Measurements from ENCODE around the gene MIPEP. TPM values are rescaled to one million over a fixed set of nuclear protein-coding genes. Genes with fewer than 3 reads are reported as not detected.

Gene MIPEP
- 10 to 100 TPM in 1 of 2 donors, 1 to 10 TPM in 1; 4.0 to 14.6 TPM for total RNA-seq

DNA sequence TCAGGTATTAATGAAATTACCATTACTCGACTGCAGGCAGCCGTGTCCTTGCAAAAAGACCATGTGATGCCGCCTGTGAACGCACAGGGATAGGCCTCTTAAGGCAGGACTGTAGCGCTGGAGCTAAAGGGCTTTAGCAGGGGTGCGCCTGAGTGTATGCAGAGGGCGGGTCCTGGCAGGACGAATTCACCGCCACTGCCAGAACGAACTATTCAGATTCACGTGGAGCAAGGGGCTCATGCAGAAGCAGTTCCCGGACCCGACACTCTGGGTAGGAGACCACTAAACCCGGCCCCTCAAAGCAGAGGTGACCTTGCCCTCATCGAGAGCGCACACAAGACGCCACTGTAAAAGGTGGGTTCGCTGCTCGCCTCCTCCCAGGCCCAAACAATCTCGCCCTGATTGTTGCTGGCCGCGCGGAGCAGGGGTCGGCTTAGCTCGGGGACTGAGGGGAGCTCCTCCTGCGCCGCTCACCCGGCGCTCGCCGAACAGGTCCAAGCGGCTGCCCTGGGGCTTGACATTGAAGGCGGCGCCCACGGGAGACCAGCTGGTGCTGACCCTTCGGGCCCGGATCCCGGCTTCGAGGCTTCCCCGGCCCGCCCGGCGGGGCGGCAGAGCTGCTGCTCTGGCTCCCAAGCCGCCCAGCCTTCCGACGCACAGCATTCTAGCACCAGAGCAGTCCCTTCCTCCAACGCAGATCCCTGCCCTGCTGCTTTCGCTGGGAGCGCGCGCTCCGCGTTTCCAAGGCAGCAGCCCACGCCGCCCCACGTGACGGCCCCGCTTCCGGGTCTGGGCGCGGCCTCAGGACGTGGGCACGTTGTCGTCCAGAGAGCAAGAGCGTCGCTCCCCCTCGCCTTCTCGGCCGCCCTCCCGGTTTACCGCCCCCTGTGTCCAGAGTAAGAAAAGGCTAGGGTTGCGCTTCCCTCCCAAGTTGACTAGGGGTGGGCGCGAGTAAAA is at the start of gene MIPEP:
Gene MIPEP (minus strand): TSS at position 743 of the 957 bp plus-strand sequence. CDS start 80 bp downstream, at position 663.
- Mint-ChIP-seq H3K27me3 (no peaks in the 10 kb centered on the region), H3K4me3 (peak within 1 kb of the TSS; percentile 83), H3K27ac (peak within 1 kb of the TSS; percentile 73), H3K4me1 (peaks cover 19% of the 10 kb centered on the region), H3K9me3 (no peaks in the 10 kb centered on the region), H3K36me3 (ENCODE audit: low read depth) (peaks cover 12% of the 10 kb centered on the region)
- peak; percentile 96 for ATAC-seq (replicated peaks)

DNA sequence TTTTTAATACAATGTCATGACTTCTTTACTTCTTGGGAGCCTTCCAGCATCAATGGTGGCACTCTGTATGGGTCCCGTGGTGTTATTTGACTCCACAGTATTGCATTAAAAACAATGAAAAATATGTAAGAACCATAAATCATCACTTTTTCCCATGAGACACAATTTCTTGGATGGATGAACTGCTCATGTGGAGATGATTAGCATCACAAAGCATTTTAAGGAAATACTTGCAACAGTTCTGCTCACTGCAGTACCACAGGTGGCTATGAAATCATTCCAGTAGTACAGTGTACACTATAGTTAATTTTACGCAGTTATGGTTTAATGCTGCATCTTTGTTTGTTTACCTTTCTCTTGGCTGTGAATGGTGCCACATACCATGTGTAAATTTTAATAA is 45.3 kb upstream of the MIPEP start:
- Mint-ChIP-seq H3K27ac (no peak overlapping the region), H3K4me3 (no peak overlapping the region), H3K36me3 (ENCODE audit: low read depth) (no peaks in the 10 kb centered on the region), H3K27me3 (peaks cover 40% of the 10 kb centered on the region), H3K9me3 (no peaks in the 10 kb centered on the region), H3K4me1 (no peaks in the 10 kb centered on the region)
- ATAC-seq (replicated peaks), result no peak

DNA sequence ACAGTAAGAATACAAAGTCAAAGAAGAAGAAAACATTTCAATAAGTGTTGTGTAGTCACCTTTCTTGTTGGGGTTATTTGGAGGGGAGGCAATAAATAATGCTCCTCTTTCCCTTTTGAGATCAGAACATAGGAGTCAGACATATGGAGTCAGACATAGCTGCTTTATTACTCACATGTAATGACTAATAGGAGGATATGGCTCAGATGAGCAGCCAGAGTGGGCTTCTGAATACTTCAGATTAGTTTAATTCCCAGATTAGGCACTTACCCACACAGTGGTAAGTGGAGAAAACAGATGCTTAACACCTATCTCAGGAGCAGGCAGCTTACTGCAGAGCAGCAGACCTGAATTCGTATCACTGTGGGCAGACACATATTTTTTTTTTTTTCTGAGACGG is 39.8 kb upstream of the MIPEP start:
- H3K4me1 Mint-ChIP-seq, result no peaks in the 10 kb centered on the region

DNA sequence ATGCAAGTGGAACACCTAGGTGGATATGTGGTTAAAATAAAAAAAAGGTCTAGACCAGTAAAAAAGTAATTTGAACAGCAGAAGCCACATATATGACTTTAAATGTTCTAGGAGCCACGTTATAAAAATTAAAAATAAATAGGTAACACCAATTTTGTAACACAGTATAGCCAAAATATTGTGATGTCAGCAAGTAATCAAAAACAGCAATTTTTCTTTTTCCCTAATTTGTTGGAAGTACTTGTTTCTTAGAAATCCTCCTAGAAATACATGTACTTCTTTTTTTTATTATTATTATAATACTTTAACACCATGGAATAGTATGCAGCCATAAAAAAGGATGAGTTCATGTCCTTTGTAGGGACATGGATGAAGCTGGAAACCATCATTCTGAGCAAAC is 33.8 kb upstream of the MIPEP start:
- Mint-ChIP-seq H3K27ac (no peak overlapping the region), H3K36me3 (ENCODE audit: low read depth) (no peaks in the 10 kb centered on the region), H3K4me3 (no peak overlapping the region), H3K4me1 (no peaks in the 10 kb centered on the region), H3K27me3 (peaks cover 9% of the 10 kb centered on the region), H3K9me3 (no peaks in the 10 kb centered on the region)
- ATAC-seq (replicated peaks), result no peak

More for the DNA sequence above, 39.8 kb upstream of the MIPEP start:
- no peaks in the 10 kb centered on the region for H3K9me3 Mint-ChIP-seq
- no peaks in the 10 kb centered on the region for H3K36me3 Mint-ChIP-seq (ENCODE audit: low read depth)
- H3K4me3 Mint-ChIP-seq, result no peak overlapping the region
- peaks cover 14% of the 10 kb centered on the region for H3K27me3 Mint-ChIP-seq
- peak; percentile 54 for ATAC-seq (replicated peaks)
- no peak overlapping the region for H3K27ac Mint-ChIP-seq

DNA sequence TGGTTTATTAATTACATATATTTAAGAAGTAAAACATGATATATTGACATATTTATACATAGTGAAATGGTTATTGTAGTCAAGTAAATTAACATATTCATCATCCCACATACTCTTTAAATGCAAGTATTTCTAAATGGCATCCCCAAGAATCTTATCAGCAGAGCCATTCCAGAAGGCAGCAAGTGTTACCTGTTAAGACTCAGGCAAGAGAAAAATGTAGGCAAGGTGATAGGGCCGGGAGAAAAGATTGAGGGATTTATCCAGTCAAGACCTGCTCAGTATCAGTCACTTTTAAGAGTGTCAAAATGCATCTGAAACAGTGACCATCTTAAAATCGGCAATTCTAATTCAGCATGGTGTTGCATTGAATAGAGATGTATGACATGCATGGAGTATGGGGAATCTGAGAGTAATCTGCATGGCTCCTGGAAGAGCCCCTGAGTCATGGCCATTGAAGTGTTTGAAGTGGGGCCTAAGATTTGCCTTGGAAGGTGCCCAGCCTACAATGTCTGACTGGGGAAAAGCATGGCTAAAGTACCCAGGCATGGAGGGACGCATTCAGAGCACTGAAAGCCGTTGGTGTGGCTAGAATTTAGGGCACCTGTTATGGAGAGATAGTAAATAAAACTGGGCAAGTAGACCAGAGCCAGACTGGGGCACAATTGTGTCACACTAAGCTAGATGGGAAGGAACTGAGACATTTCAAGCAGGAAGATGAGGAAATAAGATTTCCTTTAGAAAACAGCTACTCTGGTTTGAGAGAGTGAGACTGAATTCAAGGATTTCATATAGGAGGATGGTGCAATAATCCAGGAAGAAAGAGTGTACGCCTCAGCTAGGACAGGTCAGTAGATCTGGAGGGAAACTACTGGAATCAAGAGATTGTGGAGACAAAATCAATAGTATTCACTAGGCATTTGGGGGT is 33.1 kb upstream of the MIPEP start:
- Mint-ChIP-seq H3K4me1 (no peaks in the 10 kb centered on the region), H3K36me3 (ENCODE audit: low read depth) (no peaks in the 10 kb centered on the region), H3K27me3 (peaks cover 16% of the 10 kb centered on the region), H3K4me3 (no peak overlapping the region), H3K27ac (no peak overlapping the region), H3K9me3 (no peaks in the 10 kb centered on the region)
- ATAC-seq (replicated peaks), result no peak

DNA sequence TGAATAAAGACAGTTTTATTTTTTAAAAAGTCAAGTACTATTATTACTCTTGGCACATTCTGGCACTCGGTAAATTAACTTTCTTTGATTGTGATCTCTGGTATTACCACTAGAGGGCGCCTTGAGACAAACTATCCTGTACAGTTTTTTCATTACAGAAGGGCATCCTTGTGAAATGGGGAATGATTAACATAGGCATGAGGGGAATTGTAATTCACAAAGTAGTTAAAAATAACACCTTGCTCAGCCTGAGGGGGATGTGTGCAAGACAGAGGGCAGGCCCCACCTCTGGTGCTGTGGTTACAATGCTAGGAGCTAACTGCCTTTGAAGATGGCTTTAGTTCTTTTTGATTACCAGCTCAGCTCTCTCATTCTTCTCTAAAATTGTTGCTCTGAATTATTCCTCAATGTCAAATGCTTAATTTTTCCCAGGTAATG is 32.3 kb upstream of the MIPEP start:
- H3K4me1 Mint-ChIP-seq, result no peaks in the 10 kb centered on the region
- H3K9me3 Mint-ChIP-seq, result no peaks in the 10 kb centered on the region
- H3K27ac Mint-ChIP-seq, result no peak overlapping the region
- no peaks in the 10 kb centered on the region for H3K36me3 Mint-ChIP-seq (ENCODE audit: low read depth)
- H3K27me3 Mint-ChIP-seq, result peaks cover 19% of the 10 kb centered on the region
- no peak overlapping the region for H3K4me3 Mint-ChIP-seq
- peak; percentile 40 for ATAC-seq (replicated peaks)

DNA sequence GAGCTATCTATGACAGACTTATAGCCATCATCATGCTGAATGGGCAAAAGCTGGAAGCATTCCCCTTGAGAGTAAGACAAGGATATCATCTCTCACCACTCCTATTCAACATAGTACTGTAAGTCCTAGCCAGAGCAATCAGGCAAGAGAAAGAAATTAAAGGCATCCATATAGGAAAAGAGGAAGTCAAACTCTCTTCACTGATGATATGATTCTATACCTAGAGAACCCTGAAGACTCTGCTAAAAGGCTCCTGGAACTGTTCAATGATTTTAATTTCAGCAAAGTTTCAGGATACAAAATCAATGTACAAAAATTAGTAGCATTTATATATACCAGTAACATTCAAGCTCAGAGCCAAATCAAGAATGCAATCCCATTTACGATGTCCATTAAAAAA is 29.8 kb upstream of the MIPEP start:
- Mint-ChIP-seq H3K27me3 (peaks cover 24% of the 10 kb centered on the region), H3K4me1 (no peaks in the 10 kb centered on the region), H3K9me3 (no peaks in the 10 kb centered on the region), H3K36me3 (ENCODE audit: low read depth) (no peaks in the 10 kb centered on the region), H3K4me3 (no peak overlapping the region), H3K27ac (no peak overlapping the region)
- no peak for ATAC-seq (replicated peaks)

DNA sequence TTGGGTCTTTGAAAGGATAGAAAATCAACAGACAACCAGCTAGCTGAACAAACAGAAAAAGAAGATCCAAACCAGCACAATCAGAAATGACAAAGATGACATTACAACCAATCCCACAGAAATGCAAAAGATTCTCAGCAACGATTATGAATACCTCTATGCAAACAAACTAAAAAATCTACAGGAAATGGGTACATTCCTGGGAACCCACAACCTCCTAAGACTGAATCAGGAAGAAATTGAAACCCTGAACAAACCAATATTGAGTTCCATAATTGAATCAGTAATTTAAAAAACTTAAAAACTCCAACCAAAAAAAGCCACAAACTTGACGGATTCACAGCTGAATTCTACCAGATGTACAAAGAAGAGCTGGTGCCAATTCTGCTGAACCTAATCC is 29.0 kb upstream of the MIPEP start:
- Mint-ChIP-seq H3K27me3 (peaks cover 24% of the 10 kb centered on the region), H3K4me1 (no peaks in the 10 kb centered on the region), H3K36me3 (ENCODE audit: low read depth) (no peaks in the 10 kb centered on the region), H3K9me3 (no peaks in the 10 kb centered on the region), H3K27ac (no peak overlapping the region), H3K4me3 (no peak overlapping the region)
- ATAC-seq (replicated peaks), result no peak

DNA sequence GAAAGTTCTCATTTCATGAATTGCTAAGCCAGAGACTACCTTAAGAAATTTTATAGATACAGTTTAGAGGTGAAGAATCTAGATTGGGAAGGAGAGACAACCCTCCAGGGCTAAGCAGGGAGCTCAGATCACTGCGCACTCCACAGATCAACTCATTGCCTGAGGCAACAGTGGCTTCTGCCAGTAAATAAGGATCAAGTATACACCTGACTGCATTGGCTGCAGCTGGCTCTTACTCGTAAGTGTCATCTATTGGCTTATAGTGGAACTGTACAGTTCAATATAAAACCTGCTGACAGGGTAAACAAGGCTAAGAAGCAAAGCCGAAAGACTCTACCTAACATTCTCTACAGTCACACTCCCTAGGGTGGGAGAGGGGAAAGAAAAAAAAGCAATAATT is 26.1 kb upstream of the MIPEP start:
- H3K27ac Mint-ChIP-seq, result no peak overlapping the region

DNA sequence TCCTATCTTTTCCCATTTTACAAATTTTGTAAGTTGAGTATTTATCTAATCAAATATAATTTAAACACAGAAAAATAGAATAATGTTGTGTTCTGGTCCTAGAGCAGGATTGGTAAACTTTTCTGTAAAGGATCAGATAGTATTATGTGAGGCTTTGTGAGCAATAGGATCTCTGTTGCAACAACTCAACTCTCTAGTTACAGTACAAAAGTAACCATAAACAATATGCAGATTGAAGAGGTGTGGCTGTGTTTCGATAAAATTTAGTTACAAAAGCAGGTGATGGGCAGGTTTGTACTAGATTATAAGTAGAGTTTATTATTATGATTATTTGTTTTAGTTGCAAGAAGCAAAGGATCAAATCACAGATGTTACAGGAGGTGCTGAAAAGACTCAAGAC is 23.3 kb upstream of the MIPEP start:
- no peak for ATAC-seq (replicated peaks)
- peaks cover 28% of the 10 kb centered on the region for H3K27me3 Mint-ChIP-seq

More for the DNA sequence above, 26.1 kb upstream of the MIPEP start:
- ATAC-seq (replicated peaks), result no peak
- Mint-ChIP-seq H3K27me3 (peaks cover 36% of the 10 kb centered on the region), H3K9me3 (no peaks in the 10 kb centered on the region), H3K4me1 (peaks cover 6% of the 10 kb centered on the region), H3K36me3 (ENCODE audit: low read depth) (no peaks in the 10 kb centered on the region), H3K4me3 (no peak overlapping the region)

DNA sequence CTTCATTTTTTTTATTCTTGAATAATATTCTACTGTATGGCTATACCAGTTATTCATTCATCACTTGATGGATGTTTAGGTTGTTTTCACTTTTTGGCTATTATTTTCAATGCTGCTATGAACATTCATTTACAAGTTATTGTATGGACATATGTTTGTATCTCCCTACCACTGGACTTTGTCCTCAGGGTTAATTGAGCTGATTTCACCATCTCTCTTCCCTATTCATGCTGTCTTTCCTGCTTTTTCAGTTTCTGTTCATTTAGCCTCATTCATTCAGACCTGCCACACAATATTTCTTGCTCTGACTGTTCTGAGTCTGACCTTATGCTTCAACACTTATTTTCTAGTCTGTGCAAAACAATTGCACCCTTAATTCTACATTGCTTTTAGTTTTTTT is 20.4 kb upstream of the MIPEP start:
- Mint-ChIP-seq H3K4me3 (no peak overlapping the region), H3K27me3 (peaks cover 30% of the 10 kb centered on the region), H3K4me1 (peaks cover 6% of the 10 kb centered on the region), H3K27ac (no peak overlapping the region), H3K9me3 (no peaks in the 10 kb centered on the region), H3K36me3 (ENCODE audit: low read depth) (no peaks in the 10 kb centered on the region)
- ATAC-seq (replicated peaks), result no peak

More for the DNA sequence above, 23.3 kb upstream of the MIPEP start:
- Mint-ChIP-seq H3K36me3 (ENCODE audit: low read depth) (no peaks in the 10 kb centered on the region), H3K4me1 (peaks cover 6% of the 10 kb centered on the region), H3K4me3 (no peak overlapping the region), H3K27ac (no peak overlapping the region), H3K9me3 (no peaks in the 10 kb centered on the region)

DNA sequence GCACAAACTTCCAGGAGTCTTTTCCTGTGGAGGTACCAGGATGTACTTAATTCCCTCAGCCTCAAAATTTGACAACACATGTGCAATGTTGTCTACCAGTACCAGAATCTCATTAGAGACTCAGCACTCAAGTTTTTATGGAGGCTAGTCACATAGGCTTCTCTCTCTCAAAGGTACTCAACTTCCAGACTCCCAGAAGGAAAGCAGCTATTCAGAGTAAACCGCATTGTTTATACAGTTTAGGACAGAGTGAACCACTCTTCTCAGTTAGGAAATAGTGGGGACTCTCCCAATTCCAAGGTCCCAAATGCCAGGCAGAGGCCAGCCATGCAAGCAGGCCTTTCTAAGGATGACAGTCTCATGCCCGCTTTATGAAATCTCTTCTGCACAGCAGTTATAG is 16.6 kb upstream of the MIPEP start:
- Mint-ChIP-seq H3K4me3 (no peak overlapping the region), H3K4me1 (no peaks in the 10 kb centered on the region), H3K27me3 (peaks cover 39% of the 10 kb centered on the region), H3K36me3 (ENCODE audit: low read depth) (no peaks in the 10 kb centered on the region), H3K9me3 (no peaks in the 10 kb centered on the region), H3K27ac (no peak overlapping the region)
- ATAC-seq (replicated peaks), result no peak

DNA sequence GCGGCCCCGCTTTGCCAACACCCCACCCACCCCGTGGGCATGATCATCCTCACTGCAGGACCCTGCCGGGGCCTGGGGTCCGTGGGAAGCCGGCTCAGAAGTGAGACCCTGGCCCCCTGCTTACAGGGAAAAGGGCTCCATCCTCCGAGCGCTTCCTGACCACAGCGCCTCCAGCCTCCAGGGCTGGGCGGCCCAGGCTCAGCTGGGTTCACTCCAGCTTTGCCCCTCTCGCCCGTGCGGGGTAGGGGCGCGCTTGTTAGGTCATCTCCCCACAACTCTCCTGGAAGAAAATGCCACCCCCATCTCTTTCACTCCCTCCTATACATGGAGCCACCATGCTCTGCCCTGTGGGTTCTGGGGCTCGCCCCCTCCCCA is 14.7 kb upstream of the MIPEP start:
- ATAC-seq (replicated peaks), result no peak
- no peak overlapping the region for H3K27ac Mint-ChIP-seq
- no peaks in the 10 kb centered on the region for H3K4me1 Mint-ChIP-seq
- no peaks in the 10 kb centered on the region for H3K36me3 Mint-ChIP-seq (ENCODE audit: low read depth)
- peaks cover 36% of the 10 kb centered on the region for H3K27me3 Mint-ChIP-seq
- no peaks in the 10 kb centered on the region for H3K9me3 Mint-ChIP-seq
- H3K4me3 Mint-ChIP-seq, result no peak overlapping the region

DNA sequence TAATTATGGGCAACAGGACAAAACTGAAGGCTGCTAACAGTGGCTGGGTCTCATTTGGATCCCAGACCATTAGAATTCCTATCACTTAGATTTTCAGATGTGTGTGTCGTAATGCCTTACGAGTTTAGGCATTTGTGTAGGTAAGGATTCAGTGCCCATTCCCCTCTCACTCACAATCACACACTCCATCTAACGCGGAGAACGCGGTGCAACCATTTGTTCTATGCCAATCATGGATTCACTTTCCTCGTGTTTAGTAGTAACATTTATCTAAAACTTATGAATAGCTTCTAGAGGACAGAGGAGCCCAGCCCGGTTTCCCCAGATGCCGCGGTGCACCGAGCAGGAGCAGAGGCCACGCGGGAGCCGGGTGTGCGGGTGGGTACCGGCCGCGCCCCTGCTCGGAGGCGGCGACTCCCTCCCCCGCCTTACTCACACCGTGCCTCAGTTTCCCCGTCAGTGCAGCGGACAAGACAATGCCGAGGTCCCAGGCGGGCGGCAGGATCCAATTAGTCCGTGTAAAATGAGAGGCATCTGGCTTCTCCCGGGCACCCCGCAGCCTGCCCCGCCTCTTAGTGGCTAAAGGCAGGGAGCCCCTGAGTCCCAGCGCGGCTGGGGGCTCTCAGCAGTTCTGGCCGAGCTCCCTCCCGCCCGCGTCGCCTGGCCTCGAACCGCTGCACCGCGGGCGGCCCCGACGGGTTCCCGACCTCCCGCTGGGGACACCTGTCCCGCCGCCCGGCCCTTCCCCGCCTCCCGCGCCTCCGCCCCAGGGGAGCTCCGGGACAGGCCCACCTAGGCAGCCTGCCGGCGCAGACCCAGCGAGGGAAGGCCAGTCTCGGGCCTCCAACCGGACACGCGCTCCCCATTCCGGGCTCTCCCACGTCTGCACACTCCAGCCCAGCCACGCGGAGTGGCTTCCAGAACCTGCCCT is 14.0 kb upstream of the MIPEP start:
- peak; percentile 19 for ATAC-seq (replicated peaks)
- Mint-ChIP-seq H3K4me3 (peak overlapping the region; percentile 8), H3K27ac (no peak overlapping the region), H3K4me1 (no peaks in the 10 kb centered on the region), H3K27me3 (peaks cover 36% of the 10 kb centered on the region), H3K9me3 (no peaks in the 10 kb centered on the region), H3K36me3 (ENCODE audit: low read depth) (no peaks in the 10 kb centered on the region)

Data from activated T-helper 17 cell treated with anti-CD3 and anti-CD28 coated beads, Interleukin-2, amount 50 U/mL, for 72 hours (primary cell).